Fibroblast of pulmonary artery (primary cell): ENCODE results near the gene DESI1.
"Not testable (repeated sequence)": the region's sequence is repeated elsewhere in the genome, so short reads cannot be mapped to it uniquely, and the experiment has no call there.

Experiments used
- DNase-seq: peaks from one replicate; pipeline ENCODE4 v3.0.0-alpha.2; 2010; ENCODE audit warnings: low read depth
- H3K4me3 ChIP-seq: replicated peaks from 2 replicates; pipeline ENCODE4 v1.5.1; 2011; ENCODE audit warnings: low read depth, mild to moderate bottlenecking, control low read depth, low read length, moderate library complexity
- CTCF ChIP-seq: IDR thresholded peaks from 2 replicates; pipeline ENCODE4 v1.5.1; 2011; ENCODE audit warnings: mild to moderate bottlenecking, control low read depth, low read length, inconsistent platforms; ENCODE audit errors: missing control alignments

Gene DESI1

GRCh38 chr22:41565403-41566054 lies 55.3 kb downstream of the DESI1 start:
- TF ChIP-seq CTCF, result no peak
- DNase-seq, result peak; percentile 84
- no peak overlapping the region for H3K4me3 ChIP-seq

GRCh38 chr22:41564563-41564962 lies 56.3 kb downstream of the DESI1 start:
- DNase-seq, result no peak
- TF ChIP-seq CTCF, result no peak
- no peak overlapping the region for H3K4me3 ChIP-seq

GRCh38 chr22:41563051-41563711 lies 57.7 kb downstream of the DESI1 start:
- peak; percentile 70 for DNase-seq
- no peak overlapping the region for H3K4me3 ChIP-seq
- no peak for TF ChIP-seq CTCF

- DNase-seq, result no peak
- TF ChIP-seq CTCF, result no peak
- no peak overlapping the region for H3K4me3 ChIP-seq
These were observed 58.4 kb downstream of the DESI1 start for GRCh38 chr22:41562461-41562860.

GRCh38 chr22:41561788-41562187 lies 59.1 kb downstream of the DESI1 start:
- no peak for DNase-seq

GRCh38 chr22:41561335-41561734 lies 59.5 kb downstream of the DESI1 start:
- peak overlapping the region; percentile 37 for H3K4me3 ChIP-seq
- no peak for TF ChIP-seq CTCF
- DNase-seq, result no peak

More at GRCh38 chr22:41561788-41562187, 59.1 kb downstream of the DESI1 start:
- H3K4me3 ChIP-seq, result no peak overlapping the region
- TF ChIP-seq CTCF, result no peak

GRCh38 chr22:41560095-41560471 lies 60.8 kb downstream of the DESI1 start:
- no peak for TF ChIP-seq CTCF
- DNase-seq, result no peak
- no peak overlapping the region for H3K4me3 ChIP-seq

GRCh38 chr22:41558241-41558630 lies 62.6 kb downstream of the DESI1 start:
- not testable (repeated sequence) for DNase-seq, H3K4me3 ChIP-seq
